Retinal pigment epithelial cell (primary cell): ENCODE results near the gene FAM72A.
"Not testable (repeated sequence)": the region's sequence is repeated elsewhere in the genome, so short reads cannot be mapped to it uniquely, and the experiment has no call there.

Experiments used
- DNase-seq: peaks from one replicate; pipeline ENCODE4 v3.0.0-alpha.2; 2010; ENCODE audit warnings: low read depth
- H3K4me3 ChIP-seq: 2 replicates; pipeline ENCODE4 v1.5.1; 2011; ENCODE audit warnings: mild to moderate bottlenecking, low read length, control low read depth, moderate library complexity

Gene FAM72A

DNA sequence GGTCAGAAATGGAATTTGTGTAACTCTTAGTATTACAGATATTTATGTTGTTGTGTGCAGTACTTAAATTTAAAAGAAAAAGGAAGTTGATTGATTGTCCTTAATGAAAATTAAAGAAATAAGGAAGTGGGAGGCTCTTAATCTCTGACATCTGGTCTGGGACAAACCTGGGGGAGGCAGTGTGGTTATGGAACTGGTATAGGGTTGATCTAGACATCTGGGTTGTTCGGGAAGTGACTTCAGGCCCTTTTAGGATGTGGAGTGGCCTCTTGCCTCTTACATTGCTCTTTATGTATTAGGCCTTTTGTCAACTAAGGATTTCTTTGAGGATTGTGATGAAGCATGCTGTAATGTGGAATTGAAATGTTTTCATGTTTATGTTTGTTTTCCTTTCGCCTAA lies 16.1 kb upstream of the FAM72A start:
- H3K4me3 ChIP-seq, DNase-seq: not testable (repeated sequence)

DNA sequence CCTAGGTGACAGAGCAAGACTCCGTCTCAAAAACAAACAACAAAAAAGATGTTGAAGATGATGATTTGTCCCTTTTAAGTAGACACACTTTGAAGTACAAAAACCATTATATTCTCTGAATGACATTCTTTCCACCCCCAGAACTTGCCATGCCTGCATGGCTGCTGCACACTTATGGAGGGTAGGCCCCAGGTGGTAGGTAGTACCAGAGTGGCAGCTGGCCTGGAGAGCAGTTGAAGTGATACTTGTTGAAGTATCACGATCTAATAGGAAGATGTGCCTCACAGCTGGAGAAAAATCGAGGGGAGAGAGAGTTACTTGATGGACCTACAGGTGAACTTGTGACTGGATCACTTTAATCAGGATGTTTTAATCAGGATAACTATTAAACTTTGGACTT lies 15.6 kb upstream of the FAM72A start:
- not testable (repeated sequence) for DNase-seq, H3K4me3 ChIP-seq

DNA sequence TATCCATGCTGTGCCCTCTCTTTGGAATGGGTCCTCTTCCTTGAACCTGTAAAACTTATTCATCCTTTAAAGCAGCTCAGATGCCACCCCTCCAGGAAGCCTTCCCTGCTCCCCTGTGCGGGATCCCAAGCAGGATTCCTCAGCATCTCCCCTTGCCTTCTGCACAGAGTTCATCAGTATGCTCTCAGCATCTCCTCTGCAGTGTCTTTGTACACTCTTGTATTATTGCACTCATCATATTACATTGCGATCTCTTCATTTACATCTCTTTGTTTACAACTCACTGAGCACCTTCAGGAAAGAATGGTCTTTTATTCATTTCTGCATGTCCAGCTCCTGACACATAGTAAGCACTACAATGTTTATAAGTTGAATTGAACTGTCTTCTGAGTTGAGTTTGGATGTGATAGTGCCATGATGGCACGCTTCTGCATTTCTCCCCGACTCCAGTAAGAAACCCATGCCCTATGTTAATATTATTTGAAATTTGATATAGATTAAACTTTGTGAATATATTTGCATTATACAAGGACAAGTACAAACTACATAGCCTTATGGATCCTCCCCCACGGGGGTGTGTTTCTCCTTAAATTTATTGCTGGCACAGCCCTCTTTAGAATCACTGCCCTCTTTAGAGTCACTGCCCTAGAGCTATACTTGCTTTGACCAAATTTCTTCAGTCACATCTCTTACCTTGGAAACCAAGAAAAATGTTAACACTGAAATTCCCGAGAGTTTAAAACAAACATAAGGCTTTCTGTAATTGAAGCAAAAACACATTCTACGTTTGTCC lies 13.2 kb upstream of the FAM72A start:
- not testable (repeated sequence) for H3K4me3 ChIP-seq, DNase-seq

DNA sequence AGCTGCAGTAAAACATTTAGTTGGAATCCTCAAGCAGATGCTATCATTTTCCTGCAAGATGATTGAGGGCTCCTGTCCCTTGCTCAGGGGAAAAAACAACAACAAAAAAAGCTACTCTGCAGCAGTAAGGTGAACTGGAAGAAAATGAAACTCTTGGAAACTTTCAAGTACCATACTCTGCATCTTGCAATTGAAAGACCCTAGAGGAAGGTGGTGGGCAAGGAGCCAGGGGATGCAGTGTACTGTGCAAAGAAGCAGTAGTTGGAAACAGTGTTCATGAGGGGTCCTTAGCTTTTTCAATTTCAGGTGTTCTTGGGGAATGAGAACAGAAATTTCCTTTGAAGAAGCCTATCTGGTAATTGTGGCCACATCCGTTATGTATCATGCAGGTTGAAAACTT lies 8.2 kb upstream of the FAM72A start:
- not testable (repeated sequence) for DNase-seq

DNA sequence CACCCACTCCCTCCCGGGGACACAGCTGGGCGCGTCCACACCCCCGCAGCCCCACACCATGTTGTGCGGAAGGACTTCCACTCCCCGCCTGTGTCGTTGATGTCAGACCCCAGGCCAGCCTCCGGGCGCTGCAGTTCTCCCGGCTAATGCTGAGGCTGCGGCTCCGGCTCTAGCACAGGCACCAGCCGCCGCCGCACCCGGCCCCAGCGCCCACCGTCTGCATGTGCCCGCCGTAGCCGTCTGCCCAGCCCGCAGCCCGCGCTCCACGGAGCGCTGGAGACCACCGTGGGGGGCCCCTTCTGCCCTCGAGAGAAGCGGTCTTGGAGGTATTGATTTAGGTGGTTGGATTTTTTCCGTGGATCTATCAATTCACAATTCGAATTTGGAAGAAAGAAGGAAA lies 2.9 kb upstream of the FAM72A start:
- peak overlapping the region; percentile 26 for H3K4me3 ChIP-seq
- not testable (repeated sequence) for DNase-seq

More for the DNA sequence above, 8.2 kb upstream of the FAM72A start:
- not testable (repeated sequence) for H3K4me3 ChIP-seq

DNA sequence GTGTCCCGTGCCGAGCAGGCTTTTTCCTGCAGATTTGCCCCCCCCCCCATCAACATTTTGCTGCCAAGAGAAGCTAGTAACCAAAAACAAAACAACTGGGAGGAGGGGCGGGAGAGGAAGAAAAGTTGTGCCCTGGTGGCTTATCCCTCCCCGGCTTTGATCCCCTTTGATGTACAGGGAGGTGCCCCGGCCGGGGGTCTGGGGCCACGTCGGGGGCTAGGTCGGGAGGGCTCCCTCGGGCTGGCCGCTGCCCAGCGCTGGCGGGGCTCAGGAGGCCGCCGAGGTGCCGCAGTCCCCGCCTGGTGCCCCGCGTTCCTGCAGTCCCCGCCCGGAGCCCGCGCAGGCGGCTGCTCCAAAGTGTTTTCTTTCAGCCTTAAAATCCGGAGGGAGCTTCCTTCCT lies 2.2 kb upstream of the FAM72A start:
- not testable (repeated sequence) for DNase-seq

DNA sequence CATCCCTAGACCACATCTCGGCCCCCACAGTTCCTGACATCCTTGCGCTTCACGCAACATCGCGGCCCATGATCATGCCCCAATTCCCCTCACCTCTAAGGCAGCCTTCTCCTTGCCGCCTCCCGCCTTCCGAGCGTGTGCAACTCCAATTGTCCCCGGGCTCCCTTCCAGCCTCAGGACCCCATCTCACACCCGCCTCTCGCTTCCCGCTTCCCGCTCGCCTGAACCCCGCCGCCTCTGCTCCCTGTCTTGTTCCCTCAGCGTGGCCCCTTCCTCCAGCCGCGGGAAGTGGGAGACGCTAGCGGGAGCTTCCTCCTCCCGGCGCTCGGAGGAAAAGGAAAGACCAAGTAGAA lies 1.5 kb upstream of the FAM72A start:
- not testable (repeated sequence) for DNase-seq
- peak overlapping the region; percentile 43 for H3K4me3 ChIP-seq

More for the DNA sequence above, 2.2 kb upstream of the FAM72A start:
- H3K4me3 ChIP-seq, result peak overlapping the region; percentile 39

DNA sequence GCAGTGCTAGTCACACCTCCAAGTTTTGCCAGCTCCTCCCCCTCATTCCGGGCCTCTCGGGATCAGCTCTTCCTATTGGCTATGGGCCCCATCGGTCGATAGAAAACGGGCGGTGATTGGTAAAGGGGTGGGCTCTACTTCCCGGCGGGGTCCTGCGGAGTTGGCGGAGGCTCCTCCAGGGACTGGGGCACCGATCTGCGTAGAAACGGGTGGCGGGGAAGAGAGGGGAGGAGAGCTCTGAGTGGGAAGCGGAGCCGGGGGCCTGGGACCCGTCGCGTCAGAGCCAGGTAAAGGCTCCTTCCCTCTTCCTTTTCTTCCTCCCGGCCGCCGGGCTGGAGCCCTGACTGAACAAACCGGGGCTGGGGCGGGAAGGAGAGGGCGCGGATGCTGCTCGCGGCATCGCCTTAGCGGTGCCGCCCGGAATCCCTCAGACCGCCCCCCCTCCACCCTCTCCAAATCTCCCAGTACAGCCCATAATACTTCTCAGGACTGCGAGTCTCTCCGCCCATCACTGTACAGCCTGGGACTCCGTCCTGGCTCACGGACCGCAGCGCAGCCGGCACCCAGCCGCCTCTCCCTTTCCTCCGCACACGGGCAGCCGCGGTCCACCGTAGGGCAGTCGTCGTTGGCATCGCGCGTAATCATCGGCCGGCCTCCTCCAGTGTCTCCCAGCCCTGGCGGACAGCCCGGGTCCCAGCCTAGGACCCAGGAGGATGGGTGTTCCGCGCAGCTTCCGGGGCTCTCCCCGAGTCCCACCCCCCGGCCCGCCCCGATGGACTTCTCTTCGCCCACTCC lies 922 bp upstream of the FAM72A start, which contains the start of gene SRGAP2:
Gene SRGAP2 (plus strand): TSS at position 178 of the 795 bp plus-strand sequence. CDS start 2,430 bp downstream, outside the sequence.
- H3K4me3 ChIP-seq, result peak within 1 kb of the TSS; percentile 50
- not testable (repeated sequence) for DNase-seq

DNA sequence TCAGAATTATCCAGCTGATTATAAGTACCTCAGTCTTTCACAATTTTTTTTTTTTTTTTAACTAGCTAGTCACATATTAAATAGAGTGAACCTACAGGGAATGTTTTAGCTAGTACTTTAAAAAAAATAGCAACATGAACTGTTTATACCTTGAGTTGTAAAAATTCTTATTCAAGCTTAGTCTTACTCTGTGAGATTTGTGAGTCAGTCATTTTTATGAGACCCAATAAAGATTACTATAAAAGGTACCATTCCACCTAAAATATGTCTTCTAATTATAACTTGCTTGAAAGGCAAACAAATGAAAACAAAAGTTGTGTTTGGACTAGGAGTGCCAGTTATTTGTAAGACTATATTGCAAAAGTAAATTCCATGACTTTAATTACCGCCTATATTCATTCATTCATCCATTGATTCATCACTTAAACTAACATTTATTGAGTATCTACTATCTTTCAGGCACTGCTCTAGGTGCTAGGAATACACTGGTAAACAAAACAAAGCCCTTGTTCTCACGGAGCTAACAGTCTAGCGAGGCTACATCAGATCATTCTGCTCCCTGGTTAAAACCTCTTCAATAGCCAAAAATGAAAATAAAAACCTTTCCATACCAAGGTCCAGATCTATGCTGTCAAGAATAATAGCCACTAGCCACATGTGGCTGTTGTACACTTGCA lies 5.8 kb downstream of the FAM72A start:
- DNase-seq, H3K4me3 ChIP-seq: not testable (repeated sequence)

DNA sequence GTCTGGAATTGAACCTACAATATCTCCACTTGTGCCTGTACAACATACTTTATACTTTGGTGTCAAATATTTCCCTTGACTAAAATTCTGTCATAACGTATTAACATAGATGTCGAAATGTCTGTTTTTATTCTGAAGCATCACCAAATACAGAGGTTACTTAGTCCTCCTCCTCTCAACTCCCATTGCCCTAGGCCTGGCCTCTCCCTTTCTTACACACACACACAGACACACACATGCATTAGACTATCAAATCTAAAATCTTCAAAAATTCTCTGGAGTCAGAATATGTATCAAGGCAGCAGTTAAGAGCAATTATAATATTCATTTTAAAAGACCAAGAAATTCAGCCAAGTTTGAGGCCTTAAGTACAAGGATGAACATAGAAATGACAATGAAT lies 7.5 kb downstream of the FAM72A start:
- DNase-seq, H3K4me3 ChIP-seq: not testable (repeated sequence)

DNA sequence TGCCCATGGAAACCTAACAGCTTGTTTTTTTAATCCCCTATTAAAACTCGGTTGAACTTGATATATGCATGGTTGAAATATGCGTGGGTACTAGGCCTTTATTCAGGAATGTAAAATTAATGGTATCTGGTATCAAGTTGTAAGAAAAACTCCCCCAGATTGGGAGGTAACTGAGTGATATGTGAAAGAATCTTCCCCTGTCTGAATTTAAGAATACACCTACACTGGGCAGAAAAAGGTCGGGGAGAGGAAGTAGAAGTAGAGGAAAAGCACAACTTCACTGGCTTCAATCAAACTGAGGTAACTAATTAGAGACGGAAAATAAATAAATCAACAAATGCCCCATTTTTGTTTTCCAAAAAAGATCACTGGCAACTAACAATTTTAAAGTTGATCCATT lies 15.8 kb downstream of the FAM72A start:
- not testable (repeated sequence) for H3K4me3 ChIP-seq, DNase-seq

DNA sequence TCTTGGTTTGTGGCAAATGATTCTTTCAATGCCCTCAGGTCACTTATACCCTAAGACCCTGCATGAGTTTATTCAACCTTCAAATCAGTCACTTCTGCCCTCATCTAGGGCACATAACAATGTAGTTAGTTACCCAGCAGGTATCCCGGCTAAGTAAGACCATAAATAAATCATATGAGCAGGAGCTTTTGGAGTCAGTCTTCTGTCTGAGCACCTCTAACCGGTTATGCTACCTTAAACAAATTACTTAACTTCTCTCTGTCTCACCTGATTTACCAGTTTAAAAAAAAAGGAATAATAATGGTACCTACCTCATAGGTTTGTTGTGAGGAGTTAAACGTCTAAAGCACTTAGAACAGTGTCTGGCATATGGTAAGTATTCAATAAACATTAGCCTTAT lies 16.9 kb downstream of the FAM72A start:
- H3K4me3 ChIP-seq, DNase-seq: not testable (repeated sequence)

DNA sequence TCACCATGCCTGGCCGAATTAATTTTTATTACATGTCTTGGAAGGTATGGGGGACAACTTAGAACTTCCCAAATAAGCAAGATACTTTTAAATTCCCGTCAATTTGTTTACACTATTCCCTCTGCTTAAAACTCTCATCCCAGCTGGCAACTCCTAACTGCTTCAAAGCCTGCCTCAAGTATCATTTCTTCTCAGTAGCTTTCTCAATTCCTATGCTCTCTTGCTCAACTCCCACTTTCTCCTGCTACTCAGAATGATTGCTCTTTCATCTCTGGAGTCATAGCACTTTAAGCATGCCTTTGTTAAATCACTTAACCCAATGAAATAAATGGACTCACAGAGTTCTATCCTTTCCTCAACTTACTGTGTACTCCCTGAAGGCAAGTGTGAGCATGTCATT lies 18.9 kb downstream of the FAM72A start:
- not testable (repeated sequence) for DNase-seq, H3K4me3 ChIP-seq

DNA sequence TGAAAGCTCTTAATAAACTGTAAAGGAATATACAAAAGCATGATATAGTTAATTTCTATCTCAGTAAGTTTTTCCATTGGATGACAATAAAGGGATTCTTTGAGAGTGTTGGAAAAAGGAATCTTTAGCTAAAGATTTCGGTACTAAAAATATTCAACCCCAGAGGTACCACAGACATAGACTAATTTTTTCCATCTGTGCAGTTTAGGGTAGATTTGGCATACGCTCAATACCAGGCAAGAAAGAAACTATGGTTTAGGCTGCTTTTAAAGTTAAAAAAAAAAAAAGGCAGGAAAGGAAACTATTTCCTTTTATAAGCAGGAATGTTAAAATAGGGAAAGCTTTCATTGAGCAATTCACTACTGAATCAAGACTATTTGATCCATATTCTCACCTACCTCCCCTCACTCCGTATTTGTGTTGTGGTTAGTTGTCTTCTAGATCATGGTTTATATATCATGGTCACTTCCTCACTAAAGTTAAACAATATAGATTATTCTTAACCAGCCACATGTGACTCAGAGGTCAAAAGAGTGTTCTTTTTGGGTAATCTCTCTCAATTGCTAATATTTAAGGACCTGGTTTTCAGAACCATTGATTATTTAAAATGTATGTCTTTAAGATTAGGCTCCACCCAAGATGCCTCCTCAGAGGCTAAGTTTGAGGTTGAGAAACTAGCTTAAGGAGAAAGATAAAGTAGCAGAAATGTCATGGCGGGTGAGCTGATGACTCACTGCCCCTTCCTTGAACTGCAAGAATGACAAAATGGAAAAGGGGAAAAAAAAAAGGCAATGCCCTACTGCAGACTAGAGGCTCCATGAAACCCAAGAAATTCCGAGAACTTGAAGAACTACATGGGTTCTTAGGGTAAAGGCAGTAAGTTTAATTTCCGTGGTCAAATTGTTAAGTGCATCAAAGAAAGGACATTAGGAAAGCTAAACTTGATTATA lies 20.0 kb downstream of the FAM72A start:
- not testable (repeated sequence) for H3K4me3 ChIP-seq, DNase-seq

DNA sequence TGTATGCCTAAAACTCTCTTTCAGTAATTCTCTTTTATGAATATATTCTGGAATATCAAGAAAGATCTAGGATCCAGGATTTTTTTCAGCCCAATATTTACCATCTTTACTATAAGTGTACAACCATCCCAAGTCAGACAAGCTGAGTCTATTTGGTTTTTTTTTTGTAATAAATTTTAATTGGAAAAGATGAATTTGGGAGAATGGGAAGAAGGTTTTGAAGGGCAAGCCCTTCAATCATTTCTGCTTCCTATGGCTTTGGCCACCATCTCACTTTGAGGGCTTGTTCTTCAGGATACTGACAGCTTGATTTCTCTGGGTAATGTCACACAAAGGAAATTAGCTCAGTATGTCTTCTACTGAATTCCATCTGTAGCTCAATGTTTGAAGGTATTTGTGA lies 23.0 kb downstream of the FAM72A start:
- DNase-seq, H3K4me3 ChIP-seq: not testable (repeated sequence)

DNA sequence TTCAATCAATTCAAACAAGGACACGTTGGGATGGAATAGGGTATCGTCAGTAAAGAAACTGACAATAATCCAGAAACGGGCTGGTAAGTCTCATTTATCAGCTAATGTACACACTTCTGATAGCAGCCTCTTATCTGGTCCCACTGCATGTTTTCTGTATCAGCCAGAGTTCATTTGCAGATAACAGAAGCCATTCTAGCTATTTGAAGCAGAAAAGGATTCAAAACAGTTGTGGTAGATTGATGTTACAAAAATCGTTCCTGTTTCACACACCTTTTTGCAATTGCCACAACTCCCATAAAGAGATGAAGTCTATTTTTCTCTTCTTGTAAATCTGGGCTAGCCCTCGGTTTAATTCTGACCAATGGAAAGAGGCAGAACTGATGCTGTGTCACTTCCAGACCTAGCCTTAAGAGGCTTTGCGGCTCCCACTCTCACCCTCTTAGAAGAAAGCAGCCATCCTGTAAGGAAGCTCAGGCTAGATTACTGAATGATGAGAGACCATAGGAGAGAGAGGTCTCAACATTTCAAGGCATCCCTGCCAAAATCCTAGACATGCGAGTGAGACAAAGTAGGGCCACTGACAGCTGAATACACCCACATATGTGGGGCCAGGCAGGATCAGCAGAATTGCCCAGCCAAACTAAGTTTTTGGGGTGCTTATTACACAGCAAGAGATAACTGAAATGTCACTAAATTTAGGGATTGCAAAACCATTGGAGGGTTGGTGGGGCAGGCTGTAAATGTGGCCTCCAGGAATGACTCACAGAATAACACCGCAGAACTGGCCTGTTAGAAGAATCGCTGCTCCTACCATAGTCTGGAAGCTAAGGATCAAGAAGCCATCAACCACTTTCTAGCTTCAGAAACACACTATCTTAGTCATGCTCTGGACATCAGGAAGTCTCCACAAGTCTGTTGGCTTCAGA lies 24.3 kb downstream of the FAM72A start:
- not testable (repeated sequence) for DNase-seq, H3K4me3 ChIP-seq

DNA sequence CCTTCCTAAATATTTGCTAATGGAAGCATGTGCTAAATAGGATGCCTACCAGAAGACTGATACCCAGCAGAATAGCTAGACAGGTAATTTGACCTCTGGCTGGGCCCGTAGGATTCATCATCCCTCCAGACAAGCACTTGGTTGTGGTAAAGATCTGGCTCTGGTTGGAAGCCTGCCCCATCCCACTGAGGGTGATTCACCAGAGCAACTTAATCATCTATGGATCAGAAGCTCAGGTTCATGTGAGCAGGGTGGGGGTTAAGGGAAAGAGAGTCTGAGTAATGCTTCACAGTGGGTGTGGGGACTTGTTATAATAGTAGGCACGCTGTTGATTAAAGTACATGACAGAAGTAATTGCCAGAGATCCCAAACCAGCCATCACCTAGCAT lies 26.5 kb downstream of the FAM72A start:
- not testable (repeated sequence) for DNase-seq, H3K4me3 ChIP-seq
